Brain microvascular endothelial cell (primary cell): Measurements from ENCODE around the gene ISLR.

Experiments used
- DNase-seq: peaks from one replicate; pipeline ENCODE4 v3.0.0-alpha.2; 2020
- H3K27ac ChIP-seq: fragments of 250-450 bp; sonication (Bioruptor Pico); 2 replicates; pipeline ENCODE4 v1.5.1; 2020; ENCODE audit warnings: mild to moderate bottlenecking, moderate library complexity
- H3K27me3 ChIP-seq: fragments of 250-450 bp; sonication (Bioruptor Pico); replicated peaks from 2 replicates; pipeline ENCODE4 v1.5.1; 2020; ENCODE audit warnings: mild to moderate bottlenecking
- H3K36me3 ChIP-seq: fragments of 250-450 bp; sonication (Bioruptor Pico); replicated peaks from 2 replicates; pipeline ENCODE4 v1.5.1; 2020; ENCODE audit warnings: mild to moderate bottlenecking
- H3K4me3 ChIP-seq: 2 replicates; pipeline ENCODE4 v1.5.1; 2011; ENCODE audit warnings: low read depth, mild to moderate bottlenecking, control low read depth, low read length, moderate library complexity
- in situ Hi-C: cut with HindIII; loops from 2 replicates; pipeline ENCODE4 v1.10.0; 2017; ENCODE audit warnings: low sequenced_read_pairs, low pct_ligation_motif_present
- TF ChIP-seq, protein P1 (sequence below): IDR thresholded peaks from 2 replicates; pipeline ENCODE4 v1.5.1; 2011; ENCODE audit warnings: low read depth, mild to moderate bottlenecking, moderate library complexity, low read length, control low read depth, inconsistent platforms; ENCODE audit errors: missing control alignments

ISLR gene

GRCh38 chr15:74173380-74174218, at the start of gene ISLR:
ISLR (plus strand) TSS chr15:74173710; CDS start chr15:74174859, 1,149 bp downstream.
- Histone ChIP-seq H3K4me3 (no peak within 1 kb of the TSS), H3K27ac (no peak within 1 kb of the TSS), H3K27me3 (no peaks in the 10 kb centered on the region), H3K36me3 (no peaks in the 10 kb centered on the region)
- DNase-seq: no peak
- TF ChIP-seq, protein P1, sequence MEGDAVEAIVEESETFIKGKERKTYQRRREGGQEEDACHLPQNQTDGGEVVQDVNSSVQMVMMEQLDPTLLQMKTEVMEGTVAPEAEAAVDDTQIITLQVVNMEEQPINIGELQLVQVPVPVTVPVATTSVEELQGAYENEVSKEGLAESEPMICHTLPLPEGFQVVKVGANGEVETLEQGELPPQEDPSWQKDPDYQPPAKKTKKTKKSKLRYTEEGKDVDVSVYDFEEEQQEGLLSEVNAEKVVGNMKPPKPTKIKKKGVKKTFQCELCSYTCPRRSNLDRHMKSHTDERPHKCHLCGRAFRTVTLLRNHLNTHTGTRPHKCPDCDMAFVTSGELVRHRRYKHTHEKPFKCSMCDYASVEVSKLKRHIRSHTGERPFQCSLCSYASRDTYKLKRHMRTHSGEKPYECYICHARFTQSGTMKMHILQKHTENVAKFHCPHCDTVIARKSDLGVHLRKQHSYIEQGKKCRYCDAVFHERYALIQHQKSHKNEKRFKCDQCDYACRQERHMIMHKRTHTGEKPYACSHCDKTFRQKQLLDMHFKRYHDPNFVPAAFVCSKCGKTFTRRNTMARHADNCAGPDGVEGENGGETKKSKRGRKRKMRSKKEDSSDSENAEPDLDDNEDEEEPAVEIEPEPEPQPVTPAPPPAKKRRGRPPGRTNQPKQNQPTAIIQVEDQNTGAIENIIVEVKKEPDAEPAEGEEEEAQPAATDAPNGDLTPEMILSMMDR: no peak
- in situ Hi-C loops: no loop called here

GRCh38 chr15:74124196-74124595, 49.3 kb upstream of the ISLR start:
- H3K36me3 ChIP-seq: no peaks in the 10 kb centered on the region
- DNase-seq: no peak
- no peak overlapping the region for H3K27ac ChIP-seq
- in situ Hi-C loops: loop anchor here (25.0 kb wide), 1 partner anchor 188 kb away; no protein-coding TSS in a partner anchor
- TF ChIP-seq, protein P1: no peak
- peaks cover 41% of the 10 kb centered on the region for H3K27me3 ChIP-seq
- H3K4me3 ChIP-seq: no peak overlapping the region

- no peak for DNase-seq
- Histone ChIP-seq H3K36me3 (no peaks in the 10 kb centered on the region), H3K27ac (no peak overlapping the region), H3K4me3 (no peak overlapping the region), H3K27me3 (peaks cover 47% of the 10 kb centered on the region)
- in situ Hi-C loops: loop anchor here (25.0 kb wide), 1 partner anchor 188 kb away; no protein-coding TSS in a partner anchor
- TF ChIP-seq, protein P1: no peak
Observed at GRCh38 chr15:74124759-74125158, 48.8 kb upstream of the ISLR start.

- Histone ChIP-seq H3K36me3 (no peaks in the 10 kb centered on the region), H3K27ac (no peak overlapping the region), H3K27me3 (peaks cover 56% of the 10 kb centered on the region), H3K4me3 (peak overlapping the region; percentile 39)
- DNase-seq: peak; percentile 75
- in situ Hi-C loops: no loop called here
- TF ChIP-seq, protein P1: peak; percentile 98
Observed at GRCh38 chr15:74127255-74127953, 46.1 kb upstream of the ISLR start.

DNA sequence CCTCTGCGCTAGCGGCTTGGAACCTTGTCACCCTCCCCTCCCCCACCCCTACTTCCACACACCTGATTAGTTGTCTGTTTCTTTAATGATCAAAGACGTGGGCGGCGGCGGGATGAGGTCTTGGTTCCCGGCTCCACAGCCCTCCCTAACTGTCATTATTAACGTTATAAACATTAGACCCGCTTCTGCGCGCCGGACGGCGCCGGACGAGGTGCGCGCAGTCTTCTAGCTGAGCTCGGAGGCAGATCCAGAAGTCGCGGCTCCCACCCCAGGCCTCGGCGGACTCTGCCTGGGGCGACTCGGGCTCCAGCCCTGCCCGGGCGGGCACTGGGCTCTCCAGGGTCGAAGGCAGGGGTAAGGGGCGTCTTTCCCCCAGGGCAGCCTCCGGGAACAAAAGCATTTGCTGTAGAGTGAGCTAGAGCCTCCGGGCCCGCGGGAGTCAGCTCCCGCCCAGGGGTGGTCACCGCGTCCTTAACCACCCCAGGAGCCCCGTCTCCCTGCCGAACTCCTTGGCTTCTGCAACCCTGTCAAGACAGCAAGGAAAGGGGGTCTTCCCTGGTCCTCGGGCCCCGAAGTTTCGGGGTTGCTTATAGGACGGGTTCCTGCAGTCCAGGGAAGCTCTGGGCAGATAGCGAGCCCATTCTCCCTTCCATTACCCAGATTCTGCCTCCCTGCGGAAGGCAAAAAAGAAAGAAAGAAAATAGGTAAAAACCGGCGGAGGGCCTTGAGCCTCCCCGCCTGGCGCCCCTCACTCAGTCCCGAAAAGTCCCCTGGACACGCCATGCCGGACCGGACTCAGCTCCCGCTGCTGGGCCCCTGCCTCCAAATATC, 45.3 kb upstream of the ISLR start:
- in situ Hi-C loops: no loop called here
- peaks cover 56% of the 10 kb centered on the region for H3K27me3 ChIP-seq

More for the DNA sequence above, 45.3 kb upstream of the ISLR start:
- TF ChIP-seq, protein P1: no peak
- no peak overlapping the region for H3K27ac ChIP-seq
- H3K36me3 ChIP-seq: no peaks in the 10 kb centered on the region
- no peak for DNase-seq
- H3K4me3 ChIP-seq: peak overlapping the region; percentile 39
